ENCODE results near the gene CDH10.

- no peak for TF ChIP-seq POLR2AphosphoS5 (IDR thresholded peaks at IDR 0.05; ENCODE audit: low read depth)
- no peak for TF ChIP-seq CTCF (IDR thresholded peaks at IDR 0.05; ENCODE audit: insufficient read depth, low read length)
- TF ChIP-seq GABPA (IDR thresholded peaks at IDR 0.05; ENCODE audit: low read depth): no peak
- no peak for TF ChIP-seq REST (IDR thresholded peaks at IDR 0.05; ENCODE audit: insufficient replicate concordance, low read depth)
Measured at GRCh38 chr5:24474685-24475084, 170.1 kb downstream of the CDH10 start.

All from HL-60 (cell line).